GM19438 (cell line): Measurements from ENCODE around the gene FNDC5.

Source experiments
- ATAC-seq: cut with Tn5 transposase; IDR thresholded peaks from one replicate; pipeline ENCODE4 v1.9.1; 2021; ENCODE audit warnings: low read depth; ENCODE audit not compliant: unreplicated experiment

FNDC5 gene

GRCh38 chr1:32867151-32867550, 3.6 kb downstream of the FNDC5 start:
- no peak for ATAC-seq

DNA sequence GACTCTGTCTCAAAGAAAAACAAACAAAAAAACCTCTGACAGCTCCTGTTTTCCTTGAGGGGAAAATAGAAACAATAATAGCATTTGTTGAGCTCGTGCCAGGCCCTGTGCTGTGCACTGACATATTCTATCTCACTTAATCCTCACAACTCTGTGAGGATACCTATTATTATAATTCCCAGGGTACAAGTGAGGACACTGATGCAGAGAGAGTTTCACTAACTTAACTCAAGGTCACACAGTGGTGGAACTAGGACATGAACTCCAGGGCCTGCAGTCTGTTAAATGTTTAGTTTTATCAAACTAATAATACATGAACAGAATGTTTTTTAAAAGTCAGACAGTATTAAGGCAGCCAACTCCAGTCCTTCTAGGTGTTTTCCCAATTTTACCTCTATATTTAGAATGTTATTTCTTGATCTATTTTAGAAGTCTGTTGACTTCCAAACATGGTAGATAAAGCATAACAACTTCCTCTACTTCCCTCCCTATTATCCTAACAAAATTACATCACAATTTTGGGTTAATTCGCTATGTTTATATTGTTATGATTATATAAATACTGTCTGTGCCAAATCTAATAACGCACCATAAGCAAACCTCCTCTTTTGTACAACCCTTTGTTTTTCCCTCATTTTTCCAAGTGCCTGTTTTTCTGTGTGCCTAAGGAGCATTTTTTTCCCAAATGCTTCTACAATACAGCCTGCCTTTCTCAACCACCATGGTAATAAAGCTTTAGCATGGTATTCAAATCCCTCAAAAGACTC, 4.9 kb downstream of the FNDC5 start:
- ATAC-seq: no peak

GRCh38 chr1:32864375-32865019, 6.2 kb downstream of the FNDC5 start:
- no peak for ATAC-seq

GRCh38 chr1:32863881-32864245, 6.8 kb downstream of the FNDC5 start:
- ATAC-seq: no peak

- no peak for ATAC-seq
Observed at GRCh38 chr1:32863218-32863880, 7.4 kb downstream of the FNDC5 start.

DNA sequence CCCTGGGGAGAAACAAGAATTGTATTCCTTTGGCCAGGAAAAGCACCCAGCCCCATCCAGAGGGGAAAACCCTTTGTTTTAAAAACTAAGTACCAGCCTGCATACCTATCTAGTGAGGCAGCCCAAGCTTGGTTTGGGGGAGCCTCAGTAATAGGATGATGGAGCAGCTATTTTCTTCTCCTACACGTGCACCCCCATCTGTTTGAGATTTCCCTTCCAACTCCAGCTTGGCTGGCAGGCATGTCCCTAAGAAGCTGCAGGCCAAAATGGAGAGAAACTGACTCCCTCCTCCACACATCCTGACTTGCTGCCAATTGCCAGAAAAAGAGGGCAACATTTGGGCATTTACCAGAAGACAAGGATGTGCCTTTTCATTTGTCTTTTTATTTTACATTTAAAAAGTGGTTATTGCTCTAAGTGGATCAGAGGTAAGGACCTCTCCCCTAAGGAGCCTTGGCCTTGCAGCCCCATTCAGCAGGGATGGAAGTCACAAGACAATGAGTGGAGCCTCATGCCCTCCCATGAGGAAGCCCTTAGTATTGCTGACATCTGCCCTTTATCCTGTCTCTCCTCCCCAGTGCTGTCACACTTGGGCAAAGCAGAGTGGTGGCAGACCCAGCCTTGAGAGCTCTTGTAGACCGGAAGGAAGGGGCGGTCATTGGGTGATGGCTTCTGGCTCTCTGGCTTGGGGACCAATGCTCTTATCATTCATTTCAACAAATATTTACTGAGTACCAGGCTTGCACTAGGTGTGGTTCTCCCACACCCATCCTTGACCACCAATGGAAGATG, 8.6 kb downstream of the FNDC5 start:
- ATAC-seq: no peak

DNA sequence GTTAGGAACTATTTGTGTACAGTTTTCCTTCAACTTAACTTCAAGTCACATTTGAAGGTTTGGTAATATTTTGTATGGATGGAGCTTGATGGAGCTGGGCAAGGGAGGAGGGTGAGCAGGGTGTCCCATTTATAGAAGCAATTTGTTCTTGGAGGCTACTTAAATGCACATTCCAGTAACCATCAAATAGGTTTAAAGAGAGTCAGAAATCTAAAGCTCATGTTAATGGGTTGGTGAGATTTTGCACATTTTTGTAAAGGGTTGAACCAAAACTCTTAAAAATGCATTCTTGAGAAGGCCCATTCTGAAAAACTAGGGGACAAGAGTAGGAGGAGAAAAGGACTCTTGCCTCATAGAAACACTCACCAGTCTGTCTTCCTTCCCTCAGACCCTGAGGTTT, 10.1 kb downstream of the FNDC5 start:
- no peak for ATAC-seq

- no peak for ATAC-seq
Observed at GRCh38 chr1:32859915-32860314, 10.8 kb downstream of the FNDC5 start.

DNA sequence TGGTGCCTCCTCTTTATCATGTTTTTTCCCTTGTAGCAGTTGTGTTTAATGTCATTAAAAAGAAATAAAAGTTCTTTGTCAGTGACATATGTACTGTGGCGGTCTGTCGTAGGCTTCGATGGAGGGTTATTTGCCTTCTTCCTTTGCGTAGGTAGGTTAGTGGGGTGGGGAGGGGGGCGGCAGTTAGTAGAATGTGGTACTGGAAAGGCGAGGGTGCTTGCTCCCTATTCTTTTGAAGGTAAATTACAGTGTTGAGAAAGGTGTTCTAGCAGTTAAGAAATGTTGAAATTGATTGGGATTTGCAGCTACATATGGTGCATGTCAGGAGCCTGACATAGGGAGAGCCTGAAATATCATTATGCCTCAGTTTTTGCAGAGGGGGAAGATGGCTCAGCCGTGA, 11.9 kb downstream of the FNDC5 start:
- ATAC-seq: no peak

DNA sequence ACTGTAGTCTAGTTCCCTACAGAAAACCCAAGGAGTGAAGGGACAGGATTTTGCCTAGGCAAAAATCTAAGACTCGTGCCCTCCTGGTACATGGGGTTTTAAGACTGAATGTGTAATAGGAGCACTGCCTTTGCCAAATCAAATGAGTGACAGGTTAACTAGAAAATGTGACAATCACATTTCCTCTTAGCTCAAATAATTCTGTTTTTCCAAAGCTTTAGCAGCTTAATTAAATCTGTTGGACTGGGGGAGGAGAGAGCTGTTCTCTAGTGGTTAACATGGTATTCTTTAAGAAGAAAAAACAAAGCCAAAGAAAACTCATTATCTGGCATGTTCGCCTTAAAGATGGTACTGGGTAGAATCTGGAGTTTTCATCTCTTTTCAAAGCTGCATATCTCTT, 12.6 kb downstream of the FNDC5 start:
- no peak for ATAC-seq

DNA sequence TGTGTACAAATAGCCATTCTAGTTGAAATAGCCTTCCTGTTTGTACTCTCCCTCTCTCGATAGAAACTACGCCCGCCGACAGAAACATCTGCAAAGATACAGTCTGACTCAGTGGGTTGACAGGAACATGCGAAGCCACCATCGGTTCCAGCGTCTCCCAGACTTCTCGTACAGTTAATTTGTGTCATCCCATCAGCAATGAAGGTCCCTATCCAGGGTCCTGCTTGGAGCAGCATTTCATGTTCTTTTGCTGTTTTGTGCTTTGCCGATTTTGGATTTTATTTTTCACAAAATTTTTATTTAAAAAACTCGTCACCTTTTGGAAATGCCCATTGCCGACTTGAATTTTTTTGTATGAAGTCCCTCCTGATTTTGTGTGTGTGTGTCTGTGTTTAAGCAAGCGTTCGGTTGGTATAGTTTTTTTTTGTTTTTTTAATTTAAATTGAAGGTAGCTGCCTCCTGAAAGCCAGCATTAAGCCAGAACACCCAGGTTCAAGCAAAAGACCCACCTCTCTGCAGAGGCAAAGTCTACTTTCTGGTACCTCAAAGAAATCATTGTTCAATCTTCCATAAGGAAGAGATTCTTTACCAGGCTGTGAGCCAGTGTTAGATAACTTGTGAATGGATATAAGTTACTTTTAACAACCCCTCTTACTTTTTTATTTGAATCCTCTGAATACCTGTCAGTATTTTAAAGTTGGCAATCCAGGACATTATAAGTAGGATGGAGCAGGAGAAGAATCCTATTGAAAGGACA, 14.7 kb downstream of the FNDC5 start:
- ATAC-seq: no peak

- ATAC-seq: no peak
Observed at GRCh38 chr1:32848354-32849063, 22.2 kb downstream of the FNDC5 start.

DNA sequence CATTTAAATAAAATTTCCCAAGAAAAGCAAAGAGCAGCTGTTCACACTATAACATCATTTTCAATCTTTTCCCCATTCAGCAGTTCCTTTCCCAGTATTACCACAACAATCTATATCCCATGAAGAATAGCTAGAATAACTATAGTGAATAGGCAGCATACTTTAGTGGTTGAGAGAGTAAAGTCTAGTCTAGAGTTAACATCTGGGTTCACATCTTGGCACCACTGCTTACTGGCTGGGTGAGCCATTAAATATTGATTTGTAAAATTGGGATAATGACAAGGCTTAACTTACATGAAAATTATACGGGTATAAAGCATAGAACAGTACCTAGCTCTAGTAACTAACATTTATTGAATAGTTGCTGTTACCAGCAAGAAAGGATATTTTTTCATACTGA, 38.8 kb downstream of the FNDC5 start:
- ATAC-seq: no peak

DNA sequence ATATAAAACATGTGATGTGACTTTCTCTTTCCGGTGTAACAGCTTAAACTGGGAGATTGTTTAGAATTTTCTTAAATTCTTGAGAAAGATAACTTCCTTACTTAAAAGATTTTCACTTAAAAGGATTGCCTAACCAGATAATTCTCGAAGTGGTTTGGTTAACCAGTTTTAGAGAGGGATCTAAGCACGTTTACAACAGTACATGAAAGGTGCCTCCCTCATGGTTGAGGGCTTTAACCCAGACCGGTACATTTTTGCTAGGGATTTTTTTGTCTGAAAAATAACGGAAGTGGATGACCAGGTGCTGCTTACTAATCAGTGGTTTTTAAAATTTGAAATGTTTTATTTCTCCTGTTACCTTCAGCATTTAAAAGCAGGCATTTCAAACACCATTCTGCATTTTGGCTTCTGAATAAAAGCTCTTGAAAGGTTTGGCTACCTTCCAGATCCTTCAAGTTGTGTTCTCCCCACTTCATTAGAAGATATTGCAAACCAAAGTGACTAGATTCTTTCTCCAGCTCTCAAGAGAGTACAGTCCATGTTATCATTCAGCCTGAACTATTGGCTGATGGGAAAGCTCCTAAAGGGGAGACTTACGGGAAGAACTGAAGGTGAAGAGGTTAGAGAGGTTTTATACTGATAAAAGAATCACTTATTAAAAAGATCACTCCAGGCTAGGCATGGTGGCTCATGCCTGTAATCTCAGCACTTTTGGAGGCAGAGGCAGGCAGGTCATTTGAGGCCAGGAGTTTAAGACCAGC, 40.4 kb downstream of the FNDC5 start:
- no peak for ATAC-seq

DNA sequence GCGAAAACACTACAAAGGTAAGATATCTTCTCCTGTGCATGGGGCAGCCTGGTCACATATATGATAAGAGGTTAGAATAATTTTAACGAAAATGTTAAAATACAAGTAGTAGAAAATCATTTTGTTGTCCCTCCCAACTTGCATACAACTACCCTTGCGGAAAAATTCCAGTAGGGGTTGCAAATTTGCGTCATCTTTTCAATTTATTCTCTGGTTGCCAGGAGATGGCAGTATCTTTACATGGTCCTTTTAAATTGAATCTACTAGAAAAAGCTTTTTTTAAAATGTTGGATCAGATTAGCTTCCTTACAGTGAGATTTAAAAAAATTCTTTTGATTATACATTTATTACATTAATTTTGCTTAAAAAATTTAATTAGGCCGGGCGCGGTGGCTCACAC, 42.4 kb downstream of the FNDC5 start:
- no peak for ATAC-seq

GRCh38 chr1:32825181-32825580, 45.5 kb downstream of the FNDC5 start:
- ATAC-seq: no peak

DNA sequence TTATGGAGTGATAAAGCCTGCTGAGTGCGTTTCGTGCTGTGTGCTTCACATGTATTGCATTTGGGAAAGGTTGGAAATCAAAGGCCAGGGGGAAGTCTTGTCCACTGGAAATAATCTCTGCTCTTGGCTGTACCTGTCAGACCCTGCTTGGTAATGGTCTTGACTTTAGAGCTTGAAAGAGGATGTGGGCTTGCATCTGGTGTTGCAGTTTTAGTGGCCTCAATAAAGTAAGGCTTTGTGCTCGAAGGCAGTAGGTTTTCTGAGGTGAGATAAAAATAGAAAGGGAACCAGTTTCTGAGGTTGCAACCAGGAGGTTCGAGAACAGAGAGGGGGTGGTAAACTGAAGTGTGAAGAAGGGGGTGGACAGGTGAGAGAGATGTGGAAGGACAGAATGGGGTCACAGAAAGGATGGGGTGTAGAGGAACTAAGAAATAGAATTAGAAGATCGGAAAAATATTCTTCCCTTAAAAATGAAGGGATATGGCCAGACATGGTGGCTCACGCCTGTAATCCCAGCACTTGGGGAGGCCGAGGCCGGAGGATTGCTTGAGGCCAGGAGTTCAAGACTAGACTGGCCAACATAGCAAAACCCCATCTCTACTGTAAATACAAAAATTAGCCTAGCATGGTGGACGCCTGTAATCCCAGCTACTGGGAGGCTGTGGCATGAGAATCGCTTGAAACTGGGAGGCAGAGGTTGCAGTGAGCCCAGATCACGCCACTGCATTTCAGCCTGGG, 51.7 kb downstream of the FNDC5 start:
- ATAC-seq: no peak
